ENCODE data around the gene CHGA. TPM values are rescaled to one million over a fixed set of nuclear protein-coding genes. Genes with fewer than 3 reads are reported as not detected.

The CHGA gene
- total and polyA plus RNA-seq, 2 donors from 2014 or later: 0.38 to 6.6 TPM

DNA sequence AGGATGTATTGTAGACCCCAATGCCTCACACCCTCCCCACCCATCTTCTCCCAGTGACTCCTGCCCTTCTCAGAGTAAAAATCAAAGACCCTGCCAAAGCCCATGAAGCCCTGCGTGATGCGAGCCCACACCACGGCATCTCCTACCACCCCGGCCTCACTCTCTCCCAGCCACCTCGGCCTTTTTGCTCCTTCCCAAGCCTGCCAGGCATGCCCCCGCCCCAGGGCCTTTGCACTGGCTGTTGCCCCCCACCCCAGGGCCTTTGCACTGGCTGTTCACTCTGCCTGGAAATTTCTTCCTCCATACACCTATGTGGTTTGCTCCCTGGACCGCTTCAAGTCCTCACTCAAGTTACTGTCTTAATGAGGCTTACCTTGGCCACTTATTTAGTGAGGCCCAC, 5.0 kb upstream of the CHGA start:
- intact Hi-C loops (cut with DNase I): no loop called here
- no peaks in the 10 kb centered on the region for H3K4me1 ChIP-seq (ENCODE audit: control insufficient read depth in 2 of 3, insufficient read depth in 2 of 3, low read depth in 1 of 3, low read length in 3 of 3)
- H3K27me3 ChIP-seq (ENCODE audit: control insufficient read depth, insufficient read depth, low read length): no peaks in the 10 kb centered on the region
- H3K27ac ChIP-seq (ENCODE audit: low read depth in 2 of 2, low read length in 2 of 2): no peak overlapping the region
- no peak overlapping the region for H3K4me3 ChIP-seq (ENCODE audit: low read length in 3 of 3)
- no peaks in the 10 kb centered on the region for H3K9me3 ChIP-seq (ENCODE audit: control insufficient read depth in 2 of 3, insufficient read depth in 1 of 3, low read length in 3 of 3)
- H3K36me3 ChIP-seq (ENCODE audit: control insufficient read depth in 2 of 3, insufficient read depth in 3 of 3, low read length in 3 of 3): no peaks in the 10 kb centered on the region
- DNase-seq: no peak
- H3K9ac ChIP-seq (ENCODE audit: low read length in 3 of 3): no peak overlapping the region
- no peak for FAIRE-seq
- TF ChIP-seq, protein P1, sequence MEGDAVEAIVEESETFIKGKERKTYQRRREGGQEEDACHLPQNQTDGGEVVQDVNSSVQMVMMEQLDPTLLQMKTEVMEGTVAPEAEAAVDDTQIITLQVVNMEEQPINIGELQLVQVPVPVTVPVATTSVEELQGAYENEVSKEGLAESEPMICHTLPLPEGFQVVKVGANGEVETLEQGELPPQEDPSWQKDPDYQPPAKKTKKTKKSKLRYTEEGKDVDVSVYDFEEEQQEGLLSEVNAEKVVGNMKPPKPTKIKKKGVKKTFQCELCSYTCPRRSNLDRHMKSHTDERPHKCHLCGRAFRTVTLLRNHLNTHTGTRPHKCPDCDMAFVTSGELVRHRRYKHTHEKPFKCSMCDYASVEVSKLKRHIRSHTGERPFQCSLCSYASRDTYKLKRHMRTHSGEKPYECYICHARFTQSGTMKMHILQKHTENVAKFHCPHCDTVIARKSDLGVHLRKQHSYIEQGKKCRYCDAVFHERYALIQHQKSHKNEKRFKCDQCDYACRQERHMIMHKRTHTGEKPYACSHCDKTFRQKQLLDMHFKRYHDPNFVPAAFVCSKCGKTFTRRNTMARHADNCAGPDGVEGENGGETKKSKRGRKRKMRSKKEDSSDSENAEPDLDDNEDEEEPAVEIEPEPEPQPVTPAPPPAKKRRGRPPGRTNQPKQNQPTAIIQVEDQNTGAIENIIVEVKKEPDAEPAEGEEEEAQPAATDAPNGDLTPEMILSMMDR (IDR thresholded peaks at IDR 0.05; ENCODE audit: borderline replicate concordance, extremely low read depth, insufficient read depth): no peak

DNA sequence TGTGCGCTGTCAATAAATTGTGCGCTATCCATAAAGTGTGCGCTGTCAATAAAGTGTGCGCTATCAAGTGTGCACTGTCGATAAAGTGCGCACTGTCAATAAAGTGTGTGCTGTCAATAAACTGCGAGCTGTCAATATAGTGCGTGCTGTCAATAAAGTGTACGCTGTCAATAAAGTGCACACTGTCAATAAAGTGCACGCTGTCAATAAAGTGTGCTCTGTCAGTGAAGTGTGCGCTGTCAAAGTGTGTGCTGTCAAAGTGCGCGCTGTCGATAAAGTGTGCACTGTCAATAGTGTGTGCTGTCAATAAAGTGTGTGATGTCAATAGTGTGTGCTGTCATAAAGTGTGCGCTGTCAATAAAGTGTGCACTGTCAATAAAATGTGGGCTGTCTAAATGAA, 2.9 kb upstream of the CHGA start:
- DNase-seq (no peak), FAIRE-seq (no peak)
- TF ChIP-seq, protein P1 (IDR thresholded peaks at IDR 0.05; ENCODE audit: borderline replicate concordance, extremely low read depth, insufficient read depth): no peak
- intact Hi-C loops (cut with DNase I): no loop called here
- H3K27ac ChIP-seq (ENCODE audit: low read depth in 2 of 2, low read length in 2 of 2): no peak overlapping the region
- no peaks in the 10 kb centered on the region for H3K4me1 ChIP-seq (ENCODE audit: control insufficient read depth in 2 of 3, insufficient read depth in 2 of 3, low read depth in 1 of 3, low read length in 3 of 3)
- no peak overlapping the region for H3K4me3 ChIP-seq (ENCODE audit: low read length in 3 of 3)
- H3K9ac ChIP-seq (ENCODE audit: low read length in 3 of 3): no peak overlapping the region
- no peaks in the 10 kb centered on the region for H3K36me3 ChIP-seq (ENCODE audit: control insufficient read depth in 2 of 3, insufficient read depth in 3 of 3, low read length in 3 of 3)
- no peaks in the 10 kb centered on the region for H3K27me3 ChIP-seq (ENCODE audit: control insufficient read depth, insufficient read depth, low read length)
- no peaks in the 10 kb centered on the region for H3K9me3 ChIP-seq (ENCODE audit: control insufficient read depth in 2 of 3, insufficient read depth in 1 of 3, low read length in 3 of 3)

DNA sequence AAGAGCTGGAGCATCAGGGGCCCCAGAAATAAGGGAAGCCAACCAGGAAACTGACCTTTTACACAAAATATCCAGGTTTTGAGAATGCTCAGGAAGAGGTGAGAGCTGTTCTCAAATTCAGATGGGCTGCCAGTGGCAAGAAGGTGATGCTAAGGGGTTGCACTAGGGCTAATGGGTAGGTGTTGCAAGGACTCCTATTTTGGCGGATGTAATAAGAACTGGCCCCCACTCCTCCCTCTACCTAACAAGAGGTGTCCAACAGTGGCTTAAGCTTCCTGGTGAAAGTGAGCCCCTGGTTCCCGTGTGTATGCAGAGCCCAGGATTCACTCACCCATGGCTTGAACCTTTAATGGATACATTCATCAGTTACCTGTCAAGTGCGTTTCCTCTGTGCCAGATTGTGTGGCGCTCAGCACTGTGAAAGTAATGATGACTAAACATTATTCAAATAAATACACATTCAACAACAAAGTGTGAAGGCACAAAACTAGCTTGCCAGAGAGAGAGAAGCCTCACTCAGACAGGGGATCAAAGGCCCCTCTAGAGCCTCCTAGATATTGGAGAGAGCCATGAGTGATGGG, 705 bp upstream of the CHGA start:
- TF ChIP-seq, protein P1 (IDR thresholded peaks at IDR 0.05; ENCODE audit: borderline replicate concordance, extremely low read depth, insufficient read depth): no peak
- H3K27ac ChIP-seq (ENCODE audit: low read depth in 2 of 2, low read length in 2 of 2): no peak overlapping the region
- no peak overlapping the region for H3K9ac ChIP-seq (ENCODE audit: low read length in 3 of 3)
- H3K9me3 ChIP-seq (ENCODE audit: control insufficient read depth in 2 of 3, insufficient read depth in 1 of 3, low read length in 3 of 3): no peaks in the 10 kb centered on the region
- no peaks in the 10 kb centered on the region for H3K4me1 ChIP-seq (ENCODE audit: control insufficient read depth in 2 of 3, insufficient read depth in 2 of 3, low read depth in 1 of 3, low read length in 3 of 3)
- peak in 1 of 5 donors; percentile 36 for DNase-seq
- intact Hi-C loops (cut with DNase I): no loop called here
- no peak overlapping the region for H3K4me3 ChIP-seq (ENCODE audit: low read length in 3 of 3)
- H3K36me3 ChIP-seq (ENCODE audit: control insufficient read depth in 2 of 3, insufficient read depth in 3 of 3, low read length in 3 of 3): no peaks in the 10 kb centered on the region
- no peak for FAIRE-seq
- H3K27me3 ChIP-seq (ENCODE audit: control insufficient read depth, insufficient read depth, low read length): no peaks in the 10 kb centered on the region

DNA sequence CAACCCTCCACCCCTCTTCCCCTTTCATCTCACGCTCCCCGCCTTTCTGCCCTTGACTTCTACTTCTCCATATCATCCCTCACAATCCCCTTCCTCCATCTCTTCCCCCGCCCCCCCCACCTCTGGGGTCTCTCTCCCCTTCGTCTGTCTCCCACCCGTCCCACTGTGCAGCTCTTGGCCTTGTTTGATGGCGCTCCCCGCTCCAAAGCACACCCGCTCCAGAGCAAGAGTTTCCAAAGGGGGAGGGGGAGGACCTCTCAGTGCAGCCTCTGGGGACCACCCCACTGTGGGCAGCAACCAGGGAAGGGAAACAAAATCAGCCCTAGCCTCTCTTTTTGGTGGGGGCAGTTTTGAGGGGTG, 774 bp downstream of the CHGA start:
- intact Hi-C loops (cut with DNase I): no loop called here
- Histone ChIP-seq H3K9ac (ENCODE audit: low read length in 3 of 3) (no peak overlapping the region), H3K4me1 (ENCODE audit: control insufficient read depth in 2 of 3, insufficient read depth in 2 of 3, low read depth in 1 of 3, low read length in 3 of 3) (no peaks in the 10 kb centered on the region), H3K27ac (ENCODE audit: low read depth in 2 of 2, low read length in 2 of 2) (no peak overlapping the region), H3K9me3 (ENCODE audit: control insufficient read depth in 2 of 3, insufficient read depth in 1 of 3, low read length in 3 of 3) (no peaks in the 10 kb centered on the region), H3K4me3 (ENCODE audit: low read length in 3 of 3) (no peak overlapping the region), H3K36me3 (ENCODE audit: control insufficient read depth in 2 of 3, insufficient read depth in 3 of 3, low read length in 3 of 3) (no peaks in the 10 kb centered on the region), H3K27me3 (ENCODE audit: control insufficient read depth, insufficient read depth, low read length) (no peaks in the 10 kb centered on the region)
- FAIRE-seq (no peak), DNase-seq (peak in 1 of 5 donors; percentile 58)
- TF ChIP-seq, protein P1 (IDR thresholded peaks at IDR 0.05; ENCODE audit: borderline replicate concordance, extremely low read depth, insufficient read depth): no peak
